HepG2 (cell line): Measurements from ENCODE around the gene NAA38. TPM values are rescaled to one million over a fixed set of nuclear protein-coding genes. Genes with fewer than 3 reads are reported as not detected.

Source experiments
- CCAR2 ChIP-seq: fragments of 200-400 bp; formaldehyde crosslinking; optimal IDR thresholded peaks from 2 replicates; pipeline ENCODE3; 2018; ENCODE audit warnings: low read depth, mild to moderate bottlenecking, low read length, moderate library complexity
- IRX3 ChIP-seq: sonication (generic); formaldehyde crosslinking; IDR thresholded peaks from 2 replicates; pipeline ENCODE4 v1.8.1; 2023; ENCODE audit warnings: mild to moderate bottlenecking, low read depth, missing genetic modification reagents, borderline replicate concordance
- NFE2L1 ChIP-seq: sonication (generic); formaldehyde crosslinking; IDR thresholded peaks from 2 replicates; pipeline ENCODE4 v1.4.0; 2020; ENCODE audit warnings: missing genetic modification reagents, mild to moderate bottlenecking, borderline replicate concordance
- POLR2A ChIP-seq, 2 experiments: IDR thresholded peaks; 2 replicates each; pipeline ENCODE4 v1.6.1; 2011; ENCODE audit warnings: low read depth in 2 of 2, low read length in 2 of 2, mild to moderate bottlenecking in 1 of 2, moderate library complexity in 1 of 2; ENCODE audit not compliant: insufficient read depth in 1 of 2
- PRMT3 ChIP-seq: sonication (generic); formaldehyde crosslinking; IDR thresholded peaks from 2 replicates; pipeline ENCODE4 v1.8.1; 2022; ENCODE audit warnings: low read depth, mild to moderate bottlenecking, moderate library complexity, missing genetic modification reagents, borderline replicate concordance
- TEAD2 ChIP-seq: sonication (generic); formaldehyde crosslinking; IDR thresholded peaks from 2 replicates; pipeline ENCODE4 v1.9.0; 2021; ENCODE audit warnings: missing genetic modification reagents
- ZFP36 ChIP-seq: fragments of 150-350 bp; IDR thresholded peaks from 2 replicates; pipeline ENCODE4 v1.6.1; 2018; ENCODE audit warnings: borderline replicate concordance, low read length, low read depth; ENCODE audit not compliant: partially characterized antibody
- ZNF547 ChIP-seq: sonication (generic); formaldehyde crosslinking; IDR thresholded peaks from 2 replicates; pipeline ENCODE4 v1.5.1; 2020; ENCODE audit warnings: mild to moderate bottlenecking, missing genetic modification reagents
- ZNF562 ChIP-seq: sonication (generic); formaldehyde crosslinking; IDR thresholded peaks from 2 replicates; pipeline ENCODE4 v1.8.0; 2022; ENCODE audit warnings: missing genetic modification reagents, borderline replicate concordance
- ZNF737 ChIP-seq: sonication (generic); formaldehyde crosslinking; IDR thresholded peaks from 2 replicates; pipeline ENCODE4 v1.5.0; 2020; ENCODE audit warnings: missing genetic modification reagents, mild to moderate bottlenecking, borderline replicate concordance
- ZNF746 ChIP-seq: sonication (generic); formaldehyde crosslinking; IDR thresholded peaks from 2 replicates; pipeline ENCODE4 v1.8.0; 2022; ENCODE audit warnings: mild to moderate bottlenecking, missing genetic modification reagents
- polyA plus RNA-seq, 8 experiments: library from polyadenylated mRNA; depleted of rRNA in 3 of 8; stranded (reverse) in 7 of 8; unstranded in 1 of 8; fragments of >200 nt; fragmentation: Illumina TruSeq in 4 of 8; extraction: Trizol in 4 of 8; gene quantifications; 2 replicates each; pipeline versions ENCODE4 v1.2.1 to v1.2.3, GENCODE V29; 2011 to 2016; ENCODE audit warnings: low read depth in 4 of 8, missing spikeins in 1 of 8, mixed read lengths in 1 of 8; ENCODE audit not compliant: insufficient read depth in 1 of 8
- total RNA-seq, 5 experiments: library from RNA; depleted of rRNA; stranded (reverse); fragments of >200 nt; fragmentation: Illumina TruSeq; extraction: Trizol; gene quantifications; 2 replicates each; pipeline ENCODE4 v1.2.3, GENCODE V29; 2016; ENCODE audit warnings: low read depth in 1 of 5
- TF ChIP-seq, protein P1 (sequence below), 2 experiments: fragments of 450-650 bp in 1 of 2; sonication (generic) in 1 of 2; formaldehyde crosslinking in 1 of 2; IDR thresholded peaks; 2 replicates each; pipeline versions ENCODE4 v1.6.1 to v1.8.0; 2016 to 2022; ENCODE audit warnings: antibody characterized with exemption in 1 of 2, mild to moderate bottlenecking in 1 of 2, missing genetic modification reagents in 1 of 2
- TF ChIP-seq, protein P2 (sequence below): IDR thresholded peaks from 2 replicates; pipeline ENCODE4 v1.6.1; 2012; ENCODE audit warnings: low read depth, low read length, improper control_type of control experiment
- TF ChIP-seq, protein P3 (sequence below): sonication (generic); formaldehyde crosslinking; conservative IDR thresholded peaks from 2 replicates; pipeline ENCODE4 v1.8.1; 2023; ENCODE audit warnings: missing genetic modification reagents
- TF ChIP-seq, protein P4 (sequence below): sonication (generic); formaldehyde crosslinking; IDR thresholded peaks from 2 replicates; pipeline ENCODE4 v1.8.1; 2023; ENCODE audit warnings: missing genetic modification reagents, mild to moderate bottlenecking, borderline replicate concordance

NAA38 gene
- total and polyA plus RNA-seq, 2 of the 13 experiments (the other 11 are each of a cell fraction or from before 2014, with no cell fraction given) = 46.9 to 91.6 TPM

DNA sequence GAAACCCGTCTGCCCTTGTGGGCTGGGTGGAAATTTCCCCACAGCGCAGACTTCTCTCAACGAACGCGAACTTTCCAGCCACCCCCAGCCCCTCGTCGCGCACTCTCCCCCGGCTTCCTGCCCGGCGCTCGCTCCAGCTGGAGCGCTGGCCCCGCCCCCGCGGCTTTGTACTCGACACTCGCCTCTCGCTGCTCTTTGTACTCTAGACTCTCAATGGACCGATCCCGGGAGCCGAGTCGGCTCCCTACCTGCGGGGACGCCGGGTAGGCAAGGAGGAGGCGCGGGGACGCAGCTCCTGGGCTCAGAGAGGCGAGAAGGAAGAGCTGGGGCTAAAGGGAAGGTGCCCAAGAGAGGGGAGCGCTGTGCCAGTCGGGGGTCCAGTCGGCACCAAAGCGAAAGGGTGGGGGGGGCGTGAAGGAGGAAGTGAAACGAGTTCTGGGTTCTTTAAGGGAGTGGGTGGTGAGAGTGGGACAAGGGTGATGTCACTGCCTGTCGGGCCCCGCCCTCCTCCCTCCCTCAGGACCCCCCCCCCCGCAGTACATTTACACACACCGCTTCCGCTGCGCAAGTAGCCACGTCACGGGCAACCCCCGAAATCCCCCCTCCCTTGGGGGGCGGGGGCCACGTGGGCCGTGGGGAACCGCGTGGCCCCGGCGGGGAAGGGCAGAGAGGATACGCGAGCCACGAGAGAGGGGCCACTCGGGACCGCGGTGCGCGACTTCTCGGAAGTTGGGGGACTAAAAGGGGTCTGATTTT lies 13.6 kb downstream of the NAA38 start (continued):
- TF ChIP-seq, protein P1, sequence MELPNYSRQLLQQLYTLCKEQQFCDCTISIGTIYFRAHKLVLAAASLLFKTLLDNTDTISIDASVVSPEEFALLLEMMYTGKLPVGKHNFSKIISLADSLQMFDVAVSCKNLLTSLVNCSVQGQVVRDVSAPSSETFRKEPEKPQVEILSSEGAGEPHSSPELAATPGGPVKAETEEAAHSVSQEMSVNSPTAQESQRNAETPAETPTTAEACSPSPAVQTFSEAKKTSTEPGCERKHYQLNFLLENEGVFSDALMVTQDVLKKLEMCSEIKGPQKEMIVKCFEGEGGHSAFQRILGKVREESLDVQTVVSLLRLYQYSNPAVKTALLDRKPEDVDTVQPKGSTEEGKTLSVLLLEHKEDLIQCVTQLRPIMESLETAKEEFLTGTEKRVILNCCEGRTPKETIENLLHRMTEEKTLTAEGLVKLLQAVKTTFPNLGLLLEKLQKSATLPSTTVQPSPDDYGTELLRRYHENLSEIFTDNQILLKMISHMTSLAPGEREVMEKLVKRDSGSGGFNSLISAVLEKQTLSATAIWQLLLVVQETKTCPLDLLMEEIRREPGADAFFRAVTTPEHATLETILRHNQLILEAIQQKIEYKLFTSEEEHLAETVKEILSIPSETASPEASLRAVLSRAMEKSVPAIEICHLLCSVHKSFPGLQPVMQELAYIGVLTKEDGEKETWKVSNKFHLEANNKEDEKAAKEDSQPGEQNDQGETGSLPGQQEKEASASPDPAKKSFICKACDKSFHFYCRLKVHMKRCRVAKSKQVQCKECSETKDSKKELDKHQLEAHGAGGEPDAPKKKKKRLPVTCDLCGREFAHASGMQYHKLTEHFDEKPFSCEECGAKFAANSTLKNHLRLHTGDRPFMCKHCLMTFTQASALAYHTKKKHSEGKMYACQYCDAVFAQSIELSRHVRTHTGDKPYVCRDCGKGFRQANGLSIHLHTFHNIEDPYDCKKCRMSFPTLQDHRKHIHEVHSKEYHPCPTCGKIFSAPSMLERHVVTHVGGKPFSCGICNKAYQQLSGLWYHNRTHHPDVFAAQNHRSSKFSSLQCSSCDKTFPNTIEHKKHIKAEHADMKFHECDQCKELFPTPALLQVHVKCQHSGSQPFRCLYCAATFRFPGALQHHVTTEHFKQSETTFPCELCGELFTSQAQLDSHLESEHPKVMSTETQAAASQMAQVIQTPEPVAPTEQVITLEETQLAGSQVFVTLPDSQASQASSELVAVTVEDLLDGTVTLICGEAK (IDR thresholded peaks at IDR 0.05) = no peak
- TF ChIP-seq, protein P1 (CRISPR knock-in tag; IDR thresholded peaks at IDR 0.05) = no peak
- TF ChIP-seq POLR2A (IDR thresholded peaks at IDR 0.05; ENCODE audit: insufficient read depth in 1 of 2, low read depth in 2 of 2, low read length in 2 of 2) (peak; percentile 58 to 69; a peak in 3 of 4 replicates), CCAR2 (no peak), ZNF746 (CRISPR knock-in tag) (no peak; the same call in 1 of the 2 replicates), ZNF562 (CRISPR knock-in tag) (no peak), NFE2L1 (CRISPR knock-in tag) (no peak), ZNF547 (CRISPR knock-in tag) (peak; percentile 77), TEAD2 (CRISPR knock-in tag) (no peak), IRX3 (CRISPR knock-in tag) (no peak), ZNF737 (no peak), PRMT3 (CRISPR knock-in tag) (no peak), ZFP36 (no peak)
- TF ChIP-seq, protein P2, sequence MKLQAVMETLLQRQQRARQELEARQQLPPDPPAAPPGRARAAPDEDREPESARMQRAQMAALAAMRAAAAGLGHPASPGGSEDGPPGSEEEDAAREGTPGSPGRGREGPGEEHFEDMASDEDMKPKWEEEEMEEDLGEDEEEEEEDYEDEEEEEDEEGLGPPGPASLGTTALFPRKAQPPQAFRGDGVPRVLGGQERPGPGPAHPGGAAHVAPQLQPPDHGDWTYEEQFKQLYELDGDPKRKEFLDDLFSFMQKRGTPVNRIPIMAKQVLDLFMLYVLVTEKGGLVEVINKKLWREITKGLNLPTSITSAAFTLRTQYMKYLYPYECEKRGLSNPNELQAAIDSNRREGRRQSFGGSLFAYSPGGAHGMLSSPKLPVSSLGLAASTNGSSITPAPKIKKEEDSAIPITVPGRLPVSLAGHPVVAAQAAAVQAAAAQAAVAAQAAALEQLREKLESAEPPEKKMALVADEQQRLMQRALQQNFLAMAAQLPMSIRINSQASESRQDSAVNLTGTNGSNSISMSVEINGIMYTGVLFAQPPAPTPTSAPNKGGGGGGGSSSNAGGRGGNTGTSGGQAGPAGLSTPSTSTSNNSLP = no peak
- TF ChIP-seq, protein P3, sequence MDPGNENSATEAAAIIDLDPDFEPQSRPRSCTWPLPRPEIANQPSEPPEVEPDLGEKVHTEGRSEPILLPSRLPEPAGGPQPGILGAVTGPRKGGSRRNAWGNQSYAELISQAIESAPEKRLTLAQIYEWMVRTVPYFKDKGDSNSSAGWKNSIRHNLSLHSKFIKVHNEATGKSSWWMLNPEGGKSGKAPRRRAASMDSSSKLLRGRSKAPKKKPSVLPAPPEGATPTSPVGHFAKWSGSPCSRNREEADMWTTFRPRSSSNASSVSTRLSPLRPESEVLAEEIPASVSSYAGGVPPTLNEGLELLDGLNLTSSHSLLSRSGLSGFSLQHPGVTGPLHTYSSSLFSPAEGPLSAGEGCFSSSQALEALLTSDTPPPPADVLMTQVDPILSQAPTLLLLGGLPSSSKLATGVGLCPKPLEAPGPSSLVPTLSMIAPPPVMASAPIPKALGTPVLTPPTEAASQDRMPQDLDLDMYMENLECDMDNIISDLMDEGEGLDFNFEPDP (CRISPR knock-in tag) = no peak
- TF ChIP-seq, protein P4, sequence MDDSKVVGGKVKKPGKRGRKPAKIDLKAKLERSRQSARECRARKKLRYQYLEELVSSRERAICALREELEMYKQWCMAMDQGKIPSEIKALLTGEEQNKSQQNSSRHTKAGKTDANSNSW (CRISPR knock-in tag) = no peak; the same call in 1 of the 2 replicates
